GM13976 (cell line): ENCODE data around the gene SLC6A16.

Experiments used
- DNase-seq: peaks from one replicate; pipeline ENCODE4 v3.0.0; 2012; ENCODE audit warnings: low spot score
- CTCF ChIP-seq: IDR thresholded peaks from 2 replicates; pipeline ENCODE4 v1.5.1; 2012; ENCODE audit warnings: borderline replicate concordance, mild to moderate bottlenecking; ENCODE audit not compliant: insufficient read depth; ENCODE audit errors: extremely low read depth, missing control alignments, control extremely low read depth
- in situ Hi-C: fragments of 300-500 bp; cut with MboI; formaldehyde crosslinking; loops from one replicate; pipeline ENCODE4 v1.12.0; 2022; ENCODE audit warnings: low sequenced_read_pairs, mixed read lengths, inconsistent platforms; ENCODE audit not compliant: unreplicated experiment

Gene SLC6A16

DNA sequence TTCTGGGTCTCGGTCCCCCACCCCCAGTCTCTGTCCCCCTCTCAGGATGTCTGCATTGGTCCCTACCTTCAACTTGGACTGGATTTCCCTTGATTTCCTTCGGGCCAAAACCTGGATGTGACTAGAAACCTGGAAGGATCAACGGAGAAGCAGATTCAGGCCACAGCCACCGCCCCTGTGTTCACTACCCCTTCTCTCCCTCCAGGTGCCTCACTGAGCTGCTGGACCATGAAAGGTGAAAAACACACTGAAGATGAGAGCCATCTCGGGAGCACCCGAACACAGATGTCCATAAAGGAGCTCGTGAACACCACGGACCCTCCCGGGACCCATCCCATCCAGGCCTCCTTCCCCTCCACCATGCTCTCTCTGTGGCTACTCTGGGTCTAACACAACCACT lies 32.2 kb upstream of the SLC6A16 start:
- DNase-seq: no peak
- no peak for TF ChIP-seq CTCF
- in situ Hi-C loops: no loop called here

GRCh38 chr19:49356382-49356781 lies 31.4 kb upstream of the SLC6A16 start:
- no peak for TF ChIP-seq CTCF
- no peak for DNase-seq
- in situ Hi-C loops: no loop called here

DNA sequence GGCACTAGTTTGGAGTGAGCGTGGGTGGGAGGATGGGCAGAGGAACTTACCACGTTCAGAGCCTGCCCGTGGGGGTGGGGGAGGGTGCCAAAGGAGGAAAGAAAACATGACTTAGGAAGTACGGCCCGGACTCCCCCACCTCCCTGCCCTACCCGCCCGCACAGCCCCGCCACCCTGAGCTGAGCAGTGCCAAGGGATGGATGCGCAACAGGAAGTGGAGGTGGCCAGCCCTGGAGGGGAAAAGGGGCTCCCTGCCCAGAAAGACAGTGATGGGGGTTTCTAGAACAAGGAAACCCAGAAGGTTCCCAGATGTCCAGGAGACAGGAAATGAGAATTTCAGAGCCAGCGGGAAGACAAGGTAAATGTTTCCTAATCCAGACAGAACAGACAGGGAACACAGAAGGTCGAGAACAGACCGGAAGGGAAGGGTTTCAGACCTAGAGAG lies 30.9 kb upstream of the SLC6A16 start:
- no peak for TF ChIP-seq CTCF
- in situ Hi-C loops: no loop called here
- no peak for DNase-seq

GRCh38 chr19:49349567-49349966 lies 24.6 kb upstream of the SLC6A16 start:
- in situ Hi-C loops: no loop called here
- TF ChIP-seq CTCF: no peak
- DNase-seq: no peak

GRCh38 chr19:49348305-49349189 lies 23.6 kb upstream of the SLC6A16 start:
- TF ChIP-seq CTCF: no peak
- in situ Hi-C loops: no loop called here
- no peak for DNase-seq

GRCh38 chr19:49347835-49348234 lies 22.8 kb upstream of the SLC6A16 start:
- no peak for DNase-seq
- in situ Hi-C loops: no loop called here
- TF ChIP-seq CTCF: no peak

- in situ Hi-C loops: no loop called here
- DNase-seq: no peak
- TF ChIP-seq CTCF: no peak
Observed at GRCh38 chr19:49347191-49347590, 22.2 kb upstream of the SLC6A16 start.
